Kidney (tissue), 14 donors: ENCODE results near the gene GIPR. TPM values are rescaled to one million over a fixed set of nuclear protein-coding genes. Genes with fewer than 3 reads are reported as not detected.

Experiments used
- DNase-seq, 5 donors: peaks; one replicate each; pipeline ENCODE4 v3.0.0-alpha.2; 2013 to 2020
- FAIRE-seq: peaks from 2 replicates; lab custom pipeline; 2012; peaks lifted over from hg19 to GRCh38; lab: Jason Lieb, UNC
- H3K27ac ChIP-seq, 2 donors: one replicate each; pipeline ENCODE4 v1.7.0; 2013; ENCODE audit warnings: low read depth in 2 of 2, low read length in 2 of 2, inconsistent platforms in 1 of 2
- H3K27me3 ChIP-seq: one replicate; pipeline ENCODE4 v1.7.1; 2013; ENCODE audit warnings: low read length, inconsistent platforms; ENCODE audit not compliant: control insufficient read depth, insufficient read depth
- H3K36me3 ChIP-seq, 3 donors: one replicate each; pipeline versions ENCODE4 v1.7.0 to v1.7.1; 2013; ENCODE audit warnings: low read length in 3 of 3, control low read depth in 1 of 3, inconsistent platforms in 1 of 3; ENCODE audit not compliant: insufficient read depth in 3 of 3, control insufficient read depth in 2 of 3
- H3K4me1 ChIP-seq, 3 donors: one replicate each; pipeline versions ENCODE4 v1.7.0 to v1.7.1; 2013; ENCODE audit warnings: low read length in 3 of 3, inconsistent platforms in 1 of 3, low read depth in 1 of 3; ENCODE audit not compliant: control insufficient read depth in 2 of 3, insufficient read depth in 2 of 3
- H3K4me3 ChIP-seq, 3 donors: one replicate each; pipeline versions ENCODE4 v1.7.0 to v1.8.1; 2013; ENCODE audit warnings: low read length in 3 of 3, control low read depth in 1 of 3, inconsistent platforms in 1 of 3
- H3K9ac ChIP-seq, 3 donors: one replicate each; pipeline versions ENCODE4 v1.7.0 to v1.7.1; 2013; ENCODE audit warnings: low read length in 3 of 3, control low read depth in 1 of 3, inconsistent platforms in 1 of 3
- H3K9me3 ChIP-seq, 3 donors: one replicate each; pipeline versions ENCODE4 v1.7.0 to v1.7.1; 2013; ENCODE audit warnings: low read length in 3 of 3, control low read depth in 1 of 3, inconsistent platforms in 1 of 3; ENCODE audit not compliant: control insufficient read depth in 2 of 3, insufficient read depth in 1 of 3
- intact Hi-C: fragments of 100-400 bp; cut with DNase I; formaldehyde crosslinking; loops from one replicate; pipeline ENCODE4 v1.11.1; 2022
- polyA plus RNA-seq: library from polyadenylated mRNA; stranded (reverse); fragments of 350-450 nt; fragmentation: Illumina TruSeq; extraction: RNeasy Lipid Tissue Mini Kit (QIAGEN cat#74804); gene quantifications from one replicate; pipeline ENCODE4 v1.2.3, GENCODE V29; 2014; ENCODE audit warnings: low read depth, low replicate concordance; ENCODE audit not compliant: insufficient read depth
- total RNA-seq: library from RNA; stranded (reverse); fragmentation: NEBNext Ultra II Directional; extraction: Animal tissue kit (Norgen Biotek cat#: 25700); gene quantifications from one replicate; pipeline ENCODE4 v1.2.1, GENCODE V29; 2021
- TF ChIP-seq, protein P1 (sequence below): IDR thresholded peaks from 3 replicates; pipeline ENCODE4 v1.5.1; 2012; ENCODE audit warnings: mild to moderate bottlenecking, moderate library complexity, borderline replicate concordance; ENCODE audit not compliant: insufficient read depth; ENCODE audit errors: extremely low read depth
- donor health status: control.
- donor health status: control.
- donor health status: control.
- donor health status: control.
- donor health status: control.
- donor health status: DM: yes; HTN: yes; CAD: no.
- donor health status: Normal renal cell carcinoma (clear cell type).

GIPR gene
- total and polyA plus RNA-seq, 2 donors from 2014 or later: 0.65 to 3.3 TPM

DNA sequence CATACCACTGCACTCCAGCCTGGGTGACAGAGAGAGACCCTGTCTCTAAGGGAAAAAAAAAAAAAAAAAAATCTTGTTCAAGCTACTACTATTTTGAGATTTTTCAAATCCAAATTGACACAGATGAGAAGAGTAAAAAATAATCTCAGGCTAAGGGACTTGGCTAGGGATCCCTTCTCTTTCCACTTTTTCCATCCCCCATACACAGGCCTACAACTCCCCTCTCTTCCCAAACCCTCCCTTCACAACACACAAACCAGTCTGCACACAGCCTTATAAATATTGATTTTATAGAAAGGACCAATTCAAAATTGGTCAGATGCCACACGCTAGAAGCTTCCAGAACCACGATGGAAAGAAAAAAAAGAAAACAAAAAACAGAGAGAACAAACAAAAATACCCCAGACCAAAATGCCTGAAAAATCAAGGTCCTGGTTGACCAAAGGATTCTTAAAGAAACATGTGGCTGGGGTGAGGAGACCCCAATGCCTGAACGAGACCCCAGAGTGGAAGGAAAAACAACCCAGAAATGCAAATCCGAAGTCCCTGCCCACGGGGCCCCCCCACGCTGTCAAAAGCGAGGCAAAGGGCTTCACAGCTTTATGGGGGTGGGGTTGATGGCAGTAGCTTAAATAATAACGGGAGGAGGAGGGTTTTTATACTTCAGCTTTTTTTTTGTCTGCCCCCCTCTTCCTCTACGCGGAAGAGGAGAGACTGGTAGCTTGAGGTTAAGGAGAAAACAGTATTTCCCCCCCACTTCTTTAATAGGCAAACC lies 42.5 kb downstream of the GIPR start:
- no peak for DNase-seq
- TF ChIP-seq, protein P1, sequence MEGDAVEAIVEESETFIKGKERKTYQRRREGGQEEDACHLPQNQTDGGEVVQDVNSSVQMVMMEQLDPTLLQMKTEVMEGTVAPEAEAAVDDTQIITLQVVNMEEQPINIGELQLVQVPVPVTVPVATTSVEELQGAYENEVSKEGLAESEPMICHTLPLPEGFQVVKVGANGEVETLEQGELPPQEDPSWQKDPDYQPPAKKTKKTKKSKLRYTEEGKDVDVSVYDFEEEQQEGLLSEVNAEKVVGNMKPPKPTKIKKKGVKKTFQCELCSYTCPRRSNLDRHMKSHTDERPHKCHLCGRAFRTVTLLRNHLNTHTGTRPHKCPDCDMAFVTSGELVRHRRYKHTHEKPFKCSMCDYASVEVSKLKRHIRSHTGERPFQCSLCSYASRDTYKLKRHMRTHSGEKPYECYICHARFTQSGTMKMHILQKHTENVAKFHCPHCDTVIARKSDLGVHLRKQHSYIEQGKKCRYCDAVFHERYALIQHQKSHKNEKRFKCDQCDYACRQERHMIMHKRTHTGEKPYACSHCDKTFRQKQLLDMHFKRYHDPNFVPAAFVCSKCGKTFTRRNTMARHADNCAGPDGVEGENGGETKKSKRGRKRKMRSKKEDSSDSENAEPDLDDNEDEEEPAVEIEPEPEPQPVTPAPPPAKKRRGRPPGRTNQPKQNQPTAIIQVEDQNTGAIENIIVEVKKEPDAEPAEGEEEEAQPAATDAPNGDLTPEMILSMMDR: no peak
- Histone ChIP-seq H3K4me3 (no peak overlapping the region), H3K4me1 (no peaks in the 10 kb centered on the region), H3K27me3 (no peaks in the 10 kb centered on the region), H3K36me3 (no peaks in the 10 kb centered on the region), H3K9me3 (no peaks in the 10 kb centered on the region), H3K27ac (no peak overlapping the region), H3K9ac (no peak overlapping the region)
- no peak for FAIRE-seq
- intact Hi-C loops: no loop called here

DNA sequence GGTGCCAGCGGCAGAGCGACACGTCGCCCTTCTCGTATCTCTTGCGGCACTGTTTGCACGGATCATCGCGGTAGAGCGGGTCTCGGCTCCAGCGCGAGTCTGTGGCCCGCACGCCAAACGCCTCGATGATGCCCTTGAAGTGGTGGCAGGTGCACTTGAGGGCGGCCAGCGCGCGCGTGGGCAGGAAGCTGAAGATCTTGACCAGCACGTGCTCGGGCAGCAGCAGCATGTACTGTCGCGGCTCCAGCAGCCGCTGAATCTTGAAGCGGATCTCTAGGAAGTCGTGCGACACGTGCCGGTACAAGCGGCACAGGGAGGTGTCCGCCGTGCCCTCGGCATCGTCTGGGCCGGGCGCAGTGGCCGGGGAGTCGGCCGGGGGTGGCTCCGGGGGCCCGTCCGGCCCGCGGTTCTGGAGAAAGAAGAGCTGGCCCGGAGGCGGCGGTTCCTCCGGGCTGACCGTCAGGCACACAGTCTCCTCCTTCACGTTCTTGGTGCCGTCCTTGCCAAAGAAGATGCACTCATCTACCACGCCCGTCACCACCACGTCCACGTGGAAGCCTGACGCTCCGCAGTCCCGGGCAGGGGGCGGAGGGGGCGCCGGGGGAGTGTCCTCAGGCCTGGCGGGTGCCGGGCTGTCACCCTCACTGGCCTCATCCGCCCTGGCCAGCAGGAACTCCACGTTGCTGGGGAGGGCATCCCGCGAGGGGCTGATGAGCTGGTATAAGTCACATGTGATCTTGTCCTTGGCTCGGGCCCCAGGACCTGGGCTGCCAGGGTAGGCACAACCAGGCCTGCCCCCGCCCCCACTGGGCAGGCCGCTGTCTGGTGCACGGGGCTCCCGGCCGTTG lies 44.1 kb downstream of the GIPR start:
- no peaks in the 10 kb centered on the region for H3K36me3 ChIP-seq
- peaks cover 0 to 4% (median 0%) of the 10 kb centered on the region in 3 donors for H3K4me1 ChIP-seq
- peak in 2 of 5 donors; percentile 52 to 78 for DNase-seq
- intact Hi-C loops: no loop called here
- no peak overlapping the region for H3K27ac ChIP-seq
- H3K9me3 ChIP-seq: no peaks in the 10 kb centered on the region
- no peak overlapping the region for H3K4me3 ChIP-seq
- no peaks in the 10 kb centered on the region for H3K27me3 ChIP-seq
- H3K9ac ChIP-seq: no peak overlapping the region
- FAIRE-seq: no peak
- TF ChIP-seq, protein P1: no peak

DNA sequence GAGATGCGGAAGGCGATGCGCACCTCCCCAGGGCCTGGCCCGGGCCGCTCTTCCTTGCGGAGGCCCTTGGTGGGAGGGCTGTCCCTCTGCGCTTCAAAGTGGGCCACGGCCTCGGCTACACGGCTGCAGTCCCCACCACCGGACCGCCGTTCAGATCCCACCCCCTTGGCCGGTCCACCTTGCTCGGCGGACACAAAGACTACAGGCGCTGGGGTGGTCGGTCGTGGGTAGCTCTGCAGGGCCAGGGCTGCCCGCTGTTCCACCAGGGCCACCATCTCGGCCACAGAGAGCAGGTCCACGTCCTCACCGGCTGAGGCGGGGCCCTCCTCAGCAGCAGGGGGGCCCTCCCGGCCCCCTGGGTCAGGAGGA lies 44.7 kb downstream of the GIPR start:
- DNase-seq (peak in 1 of 5 donors; percentile 77), FAIRE-seq (no peak)
- Histone ChIP-seq H3K9me3 (no peaks in the 10 kb centered on the region), H3K4me1 (peaks cover 0 to 4% (median 0%) of the 10 kb centered on the region in 3 donors), H3K9ac (no peak overlapping the region), H3K4me3 (no peak overlapping the region), H3K36me3 (no peaks in the 10 kb centered on the region), H3K27ac (no peak overlapping the region), H3K27me3 (no peaks in the 10 kb centered on the region)
- intact Hi-C loops: no loop called here
- TF ChIP-seq, protein P1: no peak
